Neural cell (in vitro differentiated cells): Measurements from ENCODE around the gene LCAT. TPM values are rescaled to one million over a fixed set of nuclear protein-coding genes. Genes with fewer than 3 reads are reported as not detected.

ENCODE experiments used
- H2AFZ ChIP-seq: fragments of 200-600, 300-800 bp; sonication (generic), shearing (Covaris generic); 2 replicates; pipeline ENCODE4 v1.6.0; 2014; ENCODE audit warnings: low read depth, mild to moderate bottlenecking, antibody characterized with exemption, low read length, moderate library complexity
- H3F3A ChIP-seq: fragments of 200-600 bp; shearing (Covaris generic); 2 replicates; pipeline ENCODE4 v1.6.1; 2016; ENCODE audit warnings: mild to moderate bottlenecking, moderate library complexity, mixed read lengths, antibody characterized with exemption, low read length; ENCODE audit not compliant: insufficient read depth, poor library complexity, severe bottlenecking
- H3K27ac ChIP-seq: fragments of 200-600, 300-800 bp; sonication (generic), shearing (Covaris generic); 2 replicates; pipeline ENCODE4 v1.5.1; 2014; ENCODE audit warnings: mild to moderate bottlenecking, low read length, moderate library complexity
- H3K27me3 ChIP-seq: fragments of 300-800, 200-600 bp; sonication (generic), shearing (Covaris generic); 2 replicates; pipeline ENCODE4 v1.6.0; 2014; ENCODE audit warnings: mild to moderate bottlenecking, low read depth, low read length, moderate library complexity; ENCODE audit not compliant: insufficient read depth
- H3K36me3 ChIP-seq: fragments of 300-800, 200-600 bp; sonication (generic), shearing (Covaris generic); 2 replicates; pipeline ENCODE4 v1.5.1; 2014; ENCODE audit warnings: mild to moderate bottlenecking, antibody characterized with exemption, low read length, moderate library complexity; ENCODE audit not compliant: insufficient read depth
- H3K4me2 ChIP-seq: fragments of 300-800, 200-600 bp; sonication (generic), shearing (Covaris generic); 2 replicates; pipeline ENCODE4 v1.6.0; 2014; ENCODE audit warnings: mild to moderate bottlenecking, low read length
- H3K4me3 ChIP-seq: fragments of 300-800, 200-600 bp; sonication (generic), shearing (Covaris generic); 2 replicates; pipeline ENCODE4 v1.5.1; 2014; ENCODE audit warnings: mild to moderate bottlenecking, low read length, moderate library complexity
- H3K79me2 ChIP-seq: fragments of 200-600 bp; shearing (Covaris generic); replicated peaks from 2 replicates; pipeline ENCODE4 v1.6.0; 2014; ENCODE audit warnings: mild to moderate bottlenecking, low read length, moderate library complexity; ENCODE audit not compliant: insufficient read depth
- H3K9ac ChIP-seq: fragments of 300-800, 200-600 bp; sonication (generic), shearing (Covaris generic); 2 replicates; pipeline ENCODE4 v1.6.1; 2016; ENCODE audit warnings: mild to moderate bottlenecking, low read length, mixed read lengths
- H3K9me2 ChIP-seq: fragments of 200-600 bp; shearing (Covaris generic); 2 replicates; pipeline ENCODE4 v1.6.1; 2016; ENCODE audit warnings: mild to moderate bottlenecking, low read length, mixed read lengths; ENCODE audit not compliant: insufficient read depth
- H3K9me3 ChIP-seq: fragments of 200-600, 300-800 bp; sonication (generic), shearing (Covaris generic); 2 replicates; pipeline ENCODE4 v1.6.1; 2016; ENCODE audit warnings: mild to moderate bottlenecking, mixed run types, low read length, moderate library complexity, mixed read lengths
- H4K20me1 ChIP-seq: fragments of 200-600 bp; shearing (Covaris generic); 2 replicates; pipeline ENCODE4 v1.6.1; 2016; ENCODE audit warnings: mild to moderate bottlenecking, mixed run types; ENCODE audit not compliant: insufficient read depth
- EP300 ChIP-seq: fragments of 450-650 bp; conservative IDR thresholded peaks from 2 replicates; pipeline ENCODE4 v1.6.1; 2014; ENCODE audit warnings: antibody characterized with exemption, mild to moderate bottlenecking, moderate library complexity; ENCODE audit not compliant: poor library complexity, severe bottlenecking
- EZH2 ChIP-seq: fragments of 200-600, 300-800 bp; shearing (Covaris generic), sonication (generic); IDR thresholded peaks from 2 replicates; pipeline ENCODE4 v1.6.1; 2014; ENCODE audit warnings: antibody characterized with exemption, low read length, borderline replicate concordance, mild to moderate bottlenecking; ENCODE audit not compliant: insufficient read depth, poor library complexity, severe bottlenecking
- MXI1 ChIP-seq: fragments of 450-650 bp; conservative IDR thresholded peaks from 2 replicates; pipeline ENCODE4 v1.6.1; 2014; ENCODE audit warnings: antibody characterized with exemption, mild to moderate bottlenecking; ENCODE audit not compliant: poor library complexity, severe bottlenecking
- POLR2AphosphoS5 ChIP-seq: IDR thresholded peaks from 2 replicates; pipeline ENCODE4 v1.6.1; 2012
- RAD21 ChIP-seq: fragments of 450-650 bp; conservative IDR thresholded peaks from 2 replicates; pipeline ENCODE4 v1.6.1; 2014; ENCODE audit warnings: antibody characterized with exemption, mild to moderate bottlenecking, moderate library complexity
- SMC3 ChIP-seq: fragments of 450-650 bp; conservative IDR thresholded peaks from 2 replicates; pipeline ENCODE4 v1.6.1; 2014; ENCODE audit warnings: antibody characterized with exemption, mild to moderate bottlenecking, moderate library complexity; ENCODE audit not compliant: poor library complexity
- TAF1 ChIP-seq: IDR thresholded peaks from 2 replicates; pipeline ENCODE4 v1.6.1; 2012; ENCODE audit warnings: low read depth
- polyA plus RNA-seq: library from polyadenylated mRNA; depleted of rRNA; stranded (reverse); fragments of >200 nt; gene quantifications from 2 replicates; pipeline ENCODE4 v1.2.3, GENCODE V29; 2014
- TF ChIP-seq, protein P1 (sequence below): fragments of 450-650 bp; IDR thresholded peaks from 2 replicates; pipeline ENCODE4 v1.5.1; 2014; ENCODE audit warnings: antibody characterized with exemption, mild to moderate bottlenecking, moderate library complexity; ENCODE audit not compliant: poor library complexity, severe bottlenecking
- TF ChIP-seq, protein P2 (sequence below): IDR thresholded peaks from 2 replicates; pipeline ENCODE4 v1.6.1; 2012; ENCODE audit warnings: borderline replicate concordance

Gene LCAT
- polyA plus RNA-seq, 1 donor from 2014 or later = 0.32 TPM

DNA sequence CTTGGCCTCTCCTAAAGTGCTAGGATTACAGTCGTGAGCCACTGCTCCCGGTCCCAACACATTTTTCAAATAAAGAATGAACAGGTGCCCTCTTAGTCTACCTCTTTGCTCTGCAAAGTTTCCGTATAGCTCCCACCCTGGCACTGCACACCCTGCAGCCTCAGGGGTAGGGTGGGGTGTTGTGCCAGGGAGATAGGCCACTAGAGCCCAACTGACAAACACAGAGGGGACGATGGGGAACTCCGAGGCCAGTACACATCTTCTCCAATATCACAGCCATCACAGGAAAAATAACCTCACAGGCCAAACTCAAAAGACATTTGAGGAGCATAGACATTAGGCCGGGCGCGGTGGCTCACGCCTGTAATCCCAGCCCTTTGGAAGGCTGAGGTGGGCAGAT, 27.2 kb upstream of the LCAT start:
- H3K79me2 ChIP-seq = no peaks in the 10 kb centered on the region
- no peaks in the 10 kb centered on the region for H3K9me2 ChIP-seq
- H2AFZ ChIP-seq = no peak overlapping the region
- no peaks in the 10 kb centered on the region for H3K36me3 ChIP-seq
- TF ChIP-seq SMC3 (no peak), EZH2 (no peak), EP300 (no peak), POLR2AphosphoS5 (no peak), TAF1 (no peak), RAD21 (no peak)
- TF ChIP-seq, protein P1, sequence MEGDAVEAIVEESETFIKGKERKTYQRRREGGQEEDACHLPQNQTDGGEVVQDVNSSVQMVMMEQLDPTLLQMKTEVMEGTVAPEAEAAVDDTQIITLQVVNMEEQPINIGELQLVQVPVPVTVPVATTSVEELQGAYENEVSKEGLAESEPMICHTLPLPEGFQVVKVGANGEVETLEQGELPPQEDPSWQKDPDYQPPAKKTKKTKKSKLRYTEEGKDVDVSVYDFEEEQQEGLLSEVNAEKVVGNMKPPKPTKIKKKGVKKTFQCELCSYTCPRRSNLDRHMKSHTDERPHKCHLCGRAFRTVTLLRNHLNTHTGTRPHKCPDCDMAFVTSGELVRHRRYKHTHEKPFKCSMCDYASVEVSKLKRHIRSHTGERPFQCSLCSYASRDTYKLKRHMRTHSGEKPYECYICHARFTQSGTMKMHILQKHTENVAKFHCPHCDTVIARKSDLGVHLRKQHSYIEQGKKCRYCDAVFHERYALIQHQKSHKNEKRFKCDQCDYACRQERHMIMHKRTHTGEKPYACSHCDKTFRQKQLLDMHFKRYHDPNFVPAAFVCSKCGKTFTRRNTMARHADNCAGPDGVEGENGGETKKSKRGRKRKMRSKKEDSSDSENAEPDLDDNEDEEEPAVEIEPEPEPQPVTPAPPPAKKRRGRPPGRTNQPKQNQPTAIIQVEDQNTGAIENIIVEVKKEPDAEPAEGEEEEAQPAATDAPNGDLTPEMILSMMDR = no peak
- TF ChIP-seq, protein P2, sequence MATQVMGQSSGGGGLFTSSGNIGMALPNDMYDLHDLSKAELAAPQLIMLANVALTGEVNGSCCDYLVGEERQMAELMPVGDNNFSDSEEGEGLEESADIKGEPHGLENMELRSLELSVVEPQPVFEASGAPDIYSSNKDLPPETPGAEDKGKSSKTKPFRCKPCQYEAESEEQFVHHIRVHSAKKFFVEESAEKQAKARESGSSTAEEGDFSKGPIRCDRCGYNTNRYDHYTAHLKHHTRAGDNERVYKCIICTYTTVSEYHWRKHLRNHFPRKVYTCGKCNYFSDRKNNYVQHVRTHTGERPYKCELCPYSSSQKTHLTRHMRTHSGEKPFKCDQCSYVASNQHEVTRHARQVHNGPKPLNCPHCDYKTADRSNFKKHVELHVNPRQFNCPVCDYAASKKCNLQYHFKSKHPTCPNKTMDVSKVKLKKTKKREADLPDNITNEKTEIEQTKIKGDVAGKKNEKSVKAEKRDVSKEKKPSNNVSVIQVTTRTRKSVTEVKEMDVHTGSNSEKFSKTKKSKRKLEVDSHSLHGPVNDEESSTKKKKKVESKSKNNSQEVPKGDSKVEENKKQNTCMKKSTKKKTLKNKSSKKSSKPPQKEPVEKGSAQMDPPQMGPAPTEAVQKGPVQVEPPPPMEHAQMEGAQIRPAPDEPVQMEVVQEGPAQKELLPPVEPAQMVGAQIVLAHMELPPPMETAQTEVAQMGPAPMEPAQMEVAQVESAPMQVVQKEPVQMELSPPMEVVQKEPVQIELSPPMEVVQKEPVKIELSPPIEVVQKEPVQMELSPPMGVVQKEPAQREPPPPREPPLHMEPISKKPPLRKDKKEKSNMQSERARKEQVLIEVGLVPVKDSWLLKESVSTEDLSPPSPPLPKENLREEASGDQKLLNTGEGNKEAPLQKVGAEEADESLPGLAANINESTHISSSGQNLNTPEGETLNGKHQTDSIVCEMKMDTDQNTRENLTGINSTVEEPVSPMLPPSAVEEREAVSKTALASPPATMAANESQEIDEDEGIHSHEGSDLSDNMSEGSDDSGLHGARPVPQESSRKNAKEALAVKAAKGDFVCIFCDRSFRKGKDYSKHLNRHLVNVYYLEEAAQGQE = no peak
- H3K9me3 ChIP-seq = no peaks in the 10 kb centered on the region
- no peaks in the 10 kb centered on the region for H4K20me1 ChIP-seq
- H3K4me3 ChIP-seq = no peak overlapping the region
- H3K4me2 ChIP-seq = no peak overlapping the region
- no peak overlapping the region for H3K27ac ChIP-seq
- H3F3A ChIP-seq = no peaks in the 10 kb centered on the region
- no peak overlapping the region for H3K9ac ChIP-seq
- peaks cover 29% of the 10 kb centered on the region for H3K27me3 ChIP-seq

DNA sequence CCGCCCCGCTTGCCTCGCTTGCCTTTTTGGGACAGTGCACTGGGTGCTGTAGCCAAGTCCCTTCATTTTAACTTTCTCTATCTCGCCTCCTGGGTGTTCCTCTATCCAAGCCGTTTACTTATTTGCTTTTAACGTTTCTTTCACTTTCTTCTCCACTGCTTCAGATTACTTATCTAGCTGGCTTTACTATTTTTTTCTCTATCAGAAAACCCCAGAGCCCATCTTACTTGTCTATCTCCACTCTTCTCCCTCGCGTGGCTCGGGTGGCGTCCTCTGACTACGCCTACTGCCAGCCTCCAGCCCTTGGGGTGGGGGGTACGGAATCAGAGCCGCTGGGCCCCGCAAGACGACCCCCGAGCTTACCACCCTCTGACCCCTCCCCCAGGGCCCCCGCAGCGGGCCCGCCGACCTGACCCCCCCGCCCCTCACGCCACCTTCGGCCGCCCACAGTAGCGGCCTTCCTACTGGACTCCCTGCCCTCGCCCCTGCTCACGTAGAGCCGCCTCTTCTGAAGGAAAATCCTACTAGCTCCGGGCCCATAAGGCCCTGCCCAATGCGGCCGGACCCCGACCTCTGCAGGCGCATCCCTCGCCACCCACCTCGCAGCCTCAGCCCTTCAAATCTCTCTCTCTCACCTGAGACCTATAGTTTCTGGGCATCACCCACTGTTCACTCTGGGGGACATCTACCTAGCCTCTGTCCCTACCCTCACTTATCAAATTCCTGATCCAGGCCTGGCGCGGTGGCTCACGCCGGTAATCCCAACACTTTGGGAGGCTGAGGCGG, 25.5 kb upstream of the LCAT start:
- Histone ChIP-seq H3K36me3 (no peaks in the 10 kb centered on the region), H3K4me2 (no peak overlapping the region), H2AFZ (no peak overlapping the region), H3K9me3 (no peaks in the 10 kb centered on the region), H3K27ac (no peak overlapping the region), H4K20me1 (no peaks in the 10 kb centered on the region), H3K9me2 (no peaks in the 10 kb centered on the region), H3K27me3 (peaks cover 29% of the 10 kb centered on the region), H3K79me2 (no peaks in the 10 kb centered on the region), H3K4me3 (no peak overlapping the region), H3K9ac (no peak overlapping the region), H3F3A (no peaks in the 10 kb centered on the region)
- TF ChIP-seq SMC3 (no peak), TAF1 (no peak), RAD21 (no peak), EP300 (no peak), MXI1 (no peak), POLR2AphosphoS5 (no peak), EZH2 (no peak)
- TF ChIP-seq, protein P2 = no peak
- TF ChIP-seq, protein P1 = no peak
